ENCODE measurements around the gene NQO2.

DNA sequence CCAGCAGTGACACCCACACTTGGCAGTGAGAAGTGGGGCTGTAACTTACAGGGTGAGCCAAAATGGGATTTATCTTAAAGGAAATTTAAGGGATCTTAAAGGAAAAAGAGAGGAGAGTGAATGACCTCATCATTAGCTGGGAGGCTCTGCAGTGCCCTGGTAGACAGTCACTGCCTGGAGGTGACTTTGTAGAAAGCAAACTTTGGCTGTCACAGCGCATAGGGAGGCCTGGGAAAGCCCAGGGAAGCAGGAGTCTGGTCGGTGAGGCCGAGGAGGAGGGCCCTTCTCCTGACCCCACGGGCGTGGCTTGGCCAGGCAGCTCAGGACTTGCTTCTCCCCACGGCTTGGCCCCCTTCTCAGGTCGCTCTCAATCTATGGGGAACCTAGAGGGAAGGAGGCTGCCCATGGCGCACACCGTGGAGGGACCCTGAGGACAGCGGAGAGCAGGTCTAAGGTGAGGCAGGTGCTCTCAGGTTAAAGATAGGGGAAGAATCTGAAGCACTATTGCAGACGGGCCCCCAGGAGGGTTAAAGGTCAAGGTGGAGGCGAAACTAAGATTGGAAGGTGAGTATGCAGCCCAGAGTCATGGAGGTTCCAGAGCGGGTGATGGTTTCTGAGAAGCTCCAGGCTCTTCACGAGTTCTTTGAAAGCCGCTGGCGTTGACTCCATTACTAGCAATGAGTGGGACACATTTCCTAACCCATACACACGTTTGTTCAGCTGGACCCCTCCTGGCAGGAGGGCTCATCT lies 53.0 kb downstream of the NQO2 start:
- TF ChIP-seq ZNF274 (IDR thresholded peaks at IDR 0.05; ENCODE audit: low read depth, low read length): no peak
- TF ChIP-seq SUZ12 (IDR thresholded peaks at IDR 0.05; ENCODE audit: extremely low read depth, insufficient read depth, insufficient read length): no peak
- TF ChIP-seq YY1 (IDR thresholded peaks at IDR 0.05; ENCODE audit: insufficient read depth, insufficient read length): no peak

All from NT2/D1 (cell line).